ENCODE results near the gene ZBTB7C.

Gene ZBTB7C

DNA sequence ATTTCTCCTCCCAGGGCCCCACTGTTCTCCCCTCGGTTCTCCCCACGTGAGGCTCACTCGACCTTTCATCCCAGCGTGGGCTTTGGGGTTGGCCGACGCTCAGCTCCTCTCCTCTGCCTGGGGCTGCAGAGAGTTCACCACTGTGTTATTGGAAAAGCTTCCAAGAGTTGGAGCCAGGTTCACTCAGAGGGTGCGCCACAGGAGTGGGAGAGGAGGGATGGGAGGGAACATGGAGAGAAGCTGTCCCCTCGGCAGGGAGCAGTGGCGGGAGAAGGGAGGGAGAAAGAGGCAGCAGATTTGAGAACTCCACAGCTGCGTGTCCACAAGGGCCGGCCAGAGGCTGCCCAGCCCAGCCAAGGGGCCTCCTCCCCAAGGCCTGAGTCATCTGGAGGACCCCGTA is 281.6 kb downstream of the ZBTB7C start:
- 0 out of 2 replicates have a peak, but pooled peaks cover 3% of the 10 kb centered on the region for H3K4me1 ChIP-seq (ENCODE audit: control insufficient read depth, insufficient read depth, low read length)
- H3K4me3 ChIP-seq (ENCODE audit: low read depth, low read length), result no peak overlapping the region
- TF ChIP-seq ZNF366 (tag by site-specific recombination; conservative IDR thresholded peaks at IDR 0.05) (no peak), ZBTB1 (tag by site-specific recombination; IDR thresholded peaks at IDR 0.05) (no peak), OSR2 (tag by site-specific recombination; IDR thresholded peaks at IDR 0.05) (no peak), SCRT1 (tag by site-specific recombination; IDR thresholded peaks at IDR 0.05; ENCODE audit: borderline replicate concordance) (no peak), ZSCAN23 (tag by site-specific recombination; IDR thresholded peaks at IDR 0.05) (no peak), ZNF221 (tag by site-specific recombination; IDR thresholded peaks at IDR 0.05; ENCODE audit: borderline replicate concordance) (no peak), ZNF184 (tag by site-specific recombination; IDR thresholded peaks at IDR 0.05) (no peak), ZNF433 (tag by site-specific recombination; IDR thresholded peaks at IDR 0.05; ENCODE audit: low read depth) (no peak), ZBTB8A (tag by site-specific recombination; IDR thresholded peaks at IDR 0.05) (no peak), MYNN (tag by site-specific recombination; IDR thresholded peaks at IDR 0.05; ENCODE audit: borderline replicate concordance) (no peak)
- TF ChIP-seq, protein P1, sequence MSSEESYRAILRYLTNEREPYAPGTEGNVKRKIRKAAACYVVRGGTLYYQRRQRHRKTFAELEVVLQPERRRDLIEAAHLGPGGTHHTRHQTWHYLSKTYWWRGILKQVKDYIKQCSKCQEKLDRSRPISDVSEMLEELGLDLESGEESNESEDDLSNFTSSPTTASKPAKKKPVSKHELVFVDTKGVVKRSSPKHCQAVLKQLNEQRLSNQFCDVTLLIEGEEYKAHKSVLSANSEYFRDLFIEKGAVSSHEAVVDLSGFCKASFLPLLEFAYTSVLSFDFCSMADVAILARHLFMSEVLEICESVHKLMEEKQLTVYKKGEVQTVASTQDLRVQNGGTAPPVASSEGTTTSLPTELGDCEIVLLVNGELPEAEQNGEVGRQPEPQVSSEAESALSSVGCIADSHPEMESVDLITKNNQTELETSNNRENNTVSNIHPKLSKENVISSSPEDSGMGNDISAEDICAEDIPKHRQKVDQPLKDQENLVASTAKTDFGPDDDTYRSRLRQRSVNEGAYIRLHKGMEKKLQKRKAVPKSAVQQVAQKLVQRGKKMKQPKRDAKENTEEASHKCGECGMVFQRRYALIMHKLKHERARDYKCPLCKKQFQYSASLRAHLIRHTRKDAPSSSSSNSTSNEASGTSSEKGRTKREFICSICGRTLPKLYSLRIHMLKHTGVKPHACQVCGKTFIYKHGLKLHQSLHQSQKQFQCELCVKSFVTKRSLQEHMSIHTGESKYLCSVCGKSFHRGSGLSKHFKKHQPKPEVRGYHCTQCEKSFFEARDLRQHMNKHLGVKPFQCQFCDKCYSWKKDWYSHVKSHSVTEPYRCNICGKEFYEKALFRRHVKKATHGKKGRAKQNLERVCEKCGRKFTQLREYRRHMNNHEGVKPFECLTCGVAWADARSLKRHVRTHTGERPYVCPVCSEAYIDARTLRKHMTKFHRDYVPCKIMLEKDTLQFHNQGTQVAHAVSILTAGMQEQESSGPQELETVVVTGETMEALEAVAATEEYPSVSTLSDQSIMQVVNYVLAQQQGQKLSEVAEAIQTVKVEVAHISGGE (tag by site-specific recombination; conservative IDR thresholded peaks at IDR 0.05; ENCODE audit: low read depth), result no peak
- CTCF ChIA-PET, result interaction anchor here (0.7 to 1.9 kb wide), 2 partner anchors 9 to 11 kb away, joined by 3 to 6 read pairs; no protein-coding TSS in a partner anchor
- no peaks in the 10 kb centered on the region for H3K9me3 ChIP-seq (ENCODE audit: control insufficient read depth, insufficient read depth, low read depth, low read length)
- POLR2A ChIA-PET, result no interaction called here
- H3K27ac ChIP-seq (ENCODE audit: extremely low read depth, low read depth, low read length), result no peak overlapping the region
- no peaks in the 10 kb centered on the region for H3K36me3 ChIP-seq (ENCODE audit: control insufficient read depth in 2 of 2, insufficient read depth in 1 of 2, low read length in 2 of 2)

DNA sequence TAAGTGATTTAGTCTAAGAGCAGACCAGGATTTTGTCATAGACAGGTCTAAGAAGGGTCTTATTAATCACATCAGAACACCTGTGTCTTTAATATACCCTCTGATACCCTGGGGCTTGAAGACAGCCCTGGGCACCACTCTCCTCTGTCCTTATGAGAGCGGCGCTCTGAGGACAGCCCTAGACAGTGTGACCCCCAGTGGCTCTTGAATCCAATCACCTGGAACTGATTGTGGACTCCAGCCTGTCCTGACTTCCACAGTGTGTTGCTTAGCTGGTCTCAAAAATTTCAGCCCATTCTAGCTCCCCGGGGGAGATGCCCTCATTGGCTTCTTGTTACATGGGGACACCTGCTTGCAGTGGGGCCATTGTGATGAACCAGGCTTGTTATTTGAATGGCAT is 282.9 kb downstream of the ZBTB7C start:
- ChIA-PET CTCF (no interaction called here), POLR2A (no interaction called here)
- 0 out of 2 replicates have a peak, but pooled peaks cover 3% of the 10 kb centered on the region for H3K4me1 ChIP-seq (ENCODE audit: control insufficient read depth, insufficient read depth, low read length)
- H3K4me3 ChIP-seq (ENCODE audit: low read depth, low read length), result no peak overlapping the region
- TF ChIP-seq BCL11A (tag by site-specific recombination; IDR thresholded peaks at IDR 0.05; ENCODE audit: low read depth), result no peak
- no peak for TF ChIP-seq ZBTB7A (tag by site-specific recombination; IDR thresholded peaks at IDR 0.05; ENCODE audit: low read depth)
- TF ChIP-seq ZEB2 (tag by site-specific recombination; IDR thresholded peaks at IDR 0.05), result no peak
- no peak for TF ChIP-seq BCL11B (tag by site-specific recombination; IDR thresholded peaks at IDR 0.05; ENCODE audit: low read depth)
- no peak for TF ChIP-seq ZNF221 (tag by site-specific recombination; IDR thresholded peaks at IDR 0.05; ENCODE audit: borderline replicate concordance)
- TF ChIP-seq GLI4 (tag by site-specific recombination; IDR thresholded peaks at IDR 0.05), result no peak
- no peak for TF ChIP-seq ZNF561 (tag by site-specific recombination; IDR thresholded peaks at IDR 0.05; ENCODE audit: borderline replicate concordance)
- no peak for TF ChIP-seq ZNF629 (tag by site-specific recombination; IDR thresholded peaks at IDR 0.05)
- no peak for TF ChIP-seq SCRT2 (tag by site-specific recombination; IDR thresholded peaks at IDR 0.05)
- no peak for TF ChIP-seq ZBTB21 (tag by site-specific recombination; IDR thresholded peaks at IDR 0.05)
- no peaks in the 10 kb centered on the region for H3K9me3 ChIP-seq (ENCODE audit: control insufficient read depth, insufficient read depth, low read depth, low read length)
- no peak overlapping the region for H3K27ac ChIP-seq (ENCODE audit: extremely low read depth, low read depth, low read length)
- no peaks in the 10 kb centered on the region for H3K36me3 ChIP-seq (ENCODE audit: control insufficient read depth in 2 of 2, insufficient read depth in 1 of 2, low read length in 2 of 2)

DNA sequence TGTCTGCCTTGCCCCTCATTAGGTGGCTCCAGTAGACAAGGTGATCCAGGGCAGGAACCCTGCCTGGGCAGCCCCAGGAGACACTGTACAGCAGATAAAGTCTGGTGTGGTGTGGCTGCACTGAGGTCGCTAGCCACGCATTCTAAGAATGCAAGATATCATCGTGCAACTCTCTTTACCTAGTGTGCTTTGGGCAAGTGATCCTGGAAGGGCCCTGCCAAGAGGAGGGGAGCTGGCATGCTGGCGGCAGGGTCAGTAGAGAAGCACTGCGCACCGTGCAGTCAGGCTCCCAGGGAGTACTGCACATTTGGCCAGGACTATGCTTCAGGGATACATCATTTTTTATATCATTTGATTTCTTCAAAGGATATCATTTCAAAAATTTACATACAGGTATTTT is 283.5 kb downstream of the ZBTB7C start:
- TF ChIP-seq MYNN (tag by site-specific recombination; IDR thresholded peaks at IDR 0.05; ENCODE audit: borderline replicate concordance) (no peak), ZNF274 (IDR thresholded peaks at IDR 0.05; ENCODE audit: low read length) (no peak), ZNF274 (tag by site-specific recombination; IDR thresholded peaks at IDR 0.05; ENCODE audit: borderline replicate concordance) (no peak), TCF7L2 (IDR thresholded peaks at IDR 0.05; ENCODE audit: borderline replicate concordance, low read depth, low read length) (no peak), SP7 (tag by site-specific recombination; IDR thresholded peaks at IDR 0.05) (no peak), HOXD13 (CRISPR knock-in tag; IDR thresholded peaks at IDR 0.05; ENCODE audit: borderline replicate concordance) (no peak)
- CTCF ChIA-PET, result interaction anchor here (1.0 kb wide), 1 partner anchor 32 kb away, joined by 3 read pairs; no protein-coding TSS in a partner anchor

More for the DNA sequence above, 283.5 kb downstream of the ZBTB7C start:
- no peak overlapping the region for H3K27ac ChIP-seq (ENCODE audit: extremely low read depth, low read depth, low read length)
- POLR2A ChIA-PET, result no interaction called here
- no peak overlapping the region for H3K4me3 ChIP-seq (ENCODE audit: low read depth, low read length)
- H3K9me3 ChIP-seq (ENCODE audit: control insufficient read depth, insufficient read depth, low read depth, low read length), result no peaks in the 10 kb centered on the region
- 0 out of 2 replicates have a peak, but pooled peaks cover 3% of the 10 kb centered on the region for H3K4me1 ChIP-seq (ENCODE audit: control insufficient read depth, insufficient read depth, low read length)
- H3K36me3 ChIP-seq (ENCODE audit: control insufficient read depth in 2 of 2, insufficient read depth in 1 of 2, low read length in 2 of 2), result no peaks in the 10 kb centered on the region
